GM12878 (cell line): Measurements from ENCODE around the gene AGK. TPM values are rescaled to one million over a fixed set of nuclear protein-coding genes. Genes with fewer than 3 reads are reported as not detected.

Experiments
- ATAC-seq: fragments of 200-7000 bp; cut with Tn5 transposase; 3 replicates; pipeline ENCODE4 v1.9.1; 2020; ENCODE audit warnings: mild to moderate bottlenecking, moderate library complexity
- BruUV-seq: library from RNA; stranded (reverse); fragments of 400-500 nt; replicated peaks from 2 replicates; lab custom pipeline; 2021; lab: Mats Ljungman, UMichigan
- CTCF ChIA-PET: fragments of 300-600 bp; sonication (Branson Sonifier 250); formaldehyde crosslinking; extraction: SDS; loops from one replicate; lab custom pipeline; 2021; ENCODE audit warnings: inconsistent platforms; lab: Yijun Ruan, JAX
- POLR2A ChIA-PET: fragments of 350-600 bp; formaldehyde crosslinking; extraction: SDS; loops from one replicate; lab custom pipeline; 2021; ENCODE audit warnings: inconsistent platforms; lab: Charles Lee
- RAD21 ChIA-PET: fragments of 300-600 bp; sonication (Branson Sonifier 250); formaldehyde crosslinking; loops from one replicate; lab custom pipeline; 2023; ENCODE audit warnings: antibody characterized with exemption; ENCODE audit not compliant: unreplicated experiment; lab: Charles Lee
- SMC1A ChIA-PET: fragments of 300-600 bp; sonication (Branson Sonifier 250); formaldehyde crosslinking; loops from one replicate; lab custom pipeline; 2023; ENCODE audit not compliant: unreplicated experiment, uncharacterized antibody; lab: Charles Lee
- DNase-seq: peaks from one replicate; pipeline ENCODE4 v3.0.0-alpha.2; 2011; ENCODE audit warnings: low read depth, low spot score
- FAIRE-seq: peaks from 3 replicates; lab custom pipeline; 2011; peaks lifted over from hg19 to GRCh38; lab: Jason Lieb, UNC
- H2AFZ ChIP-seq: 2 replicates; pipeline ENCODE4 v1.6.0; 2011; ENCODE audit warnings: low read depth, low read length, control low read depth; ENCODE audit not compliant: control insufficient read depth
- H3K27ac ChIP-seq: 2 replicates; pipeline ENCODE4 v1.5.1; 2011; ENCODE audit warnings: control low read depth; ENCODE audit not compliant: control insufficient read depth, insufficient read depth
- H3K27me3 ChIP-seq, 2 experiments: replicated peaks in 1 of 2; 2 replicates each; pipeline versions ENCODE4 v1.6.0 to v1.6.1; 2011; ENCODE audit warnings: low read length in 1 of 2; ENCODE audit not compliant: control insufficient read depth in 2 of 2, insufficient read depth in 2 of 2
- H3K36me3 ChIP-seq, 2 experiments: 2 replicates each; pipeline ENCODE4 v1.5.1; 2011; ENCODE audit warnings: low read length in 1 of 2; ENCODE audit not compliant: control insufficient read depth in 2 of 2, insufficient read depth in 2 of 2
- H3K4me1 ChIP-seq: 2 replicates; pipeline ENCODE4 v1.6.1; 2011; ENCODE audit warnings: mild to moderate bottlenecking, low read length, moderate library complexity, mixed read lengths; ENCODE audit not compliant: control insufficient read depth, insufficient read depth
- H3K4me2 ChIP-seq: 2 replicates; pipeline ENCODE4 v1.6.0; 2011; ENCODE audit warnings: control low read depth; ENCODE audit not compliant: control insufficient read depth, insufficient read depth
- H3K4me3 ChIP-seq: fragments of 200-600 bp; sonication (generic); 2 replicates; pipeline ENCODE4 v1.5.1; 2016
- H3K79me2 ChIP-seq: 2 replicates; pipeline ENCODE4 v1.6.0; 2011; ENCODE audit warnings: low read length; ENCODE audit not compliant: control insufficient read depth, insufficient read depth
- H3K9ac ChIP-seq: 2 replicates; pipeline ENCODE4 v1.8.0; 2011; ENCODE audit warnings: low read length, control low read depth, mixed read lengths; ENCODE audit not compliant: control insufficient read depth, insufficient read depth
- H3K9me3 ChIP-seq: replicated peaks from 3 replicates; pipeline ENCODE4 v1.5.1; 2011; ENCODE audit warnings: mild to moderate bottlenecking, low read length; ENCODE audit not compliant: control insufficient read depth, insufficient read depth
- H4K20me1 ChIP-seq: 2 replicates; pipeline ENCODE4 v1.6.0; 2011; ENCODE audit not compliant: control insufficient read depth, insufficient read depth
- BRCA1 ChIP-seq: IDR thresholded peaks from 2 replicates; pipeline ENCODE4 v1.6.1; 2011; ENCODE audit warnings: low read depth, low read length, improper control_type of control experiment
- CBFB ChIP-seq: IDR thresholded peaks from 2 replicates; pipeline ENCODE4 v1.6.1; 2016; ENCODE audit warnings: antibody characterized with exemption, low read depth
- EED ChIP-seq: sonication (generic); IDR thresholded peaks from 2 replicates; pipeline ENCODE4 v1.6.1; 2016; ENCODE audit warnings: antibody characterized with exemption, low read depth
- ESRRA ChIP-seq: IDR thresholded peaks from 2 replicates; pipeline ENCODE4 v1.6.1; 2012; ENCODE audit warnings: mild to moderate bottlenecking, low read length, improper control_type of control experiment
- HDGF ChIP-seq: fragments of 450-650 bp; IDR thresholded peaks from 2 replicates; pipeline ENCODE4 v1.6.1; 2016; ENCODE audit warnings: antibody characterized with exemption
- KDM1A ChIP-seq: fragments of 200-600 bp; sonication (generic); IDR thresholded peaks from 2 replicates; pipeline ENCODE4 v1.6.1; 2016; ENCODE audit warnings: borderline replicate concordance
- NFIC ChIP-seq: IDR thresholded peaks from 2 replicates; pipeline ENCODE4 v1.6.1; 2012; ENCODE audit warnings: low read depth, mild to moderate bottlenecking, inconsistent platforms, low read length, moderate library complexity
- NR2F1 ChIP-seq: fragments of 450-650 bp; conservative IDR thresholded peaks from 2 replicates; pipeline ENCODE4 v1.6.1; 2017; ENCODE audit warnings: mild to moderate bottlenecking
- NRF1 ChIP-seq: conservative IDR thresholded peaks from 2 replicates; pipeline ENCODE4 v1.6.1; 2011; ENCODE audit warnings: mild to moderate bottlenecking, low read depth, low read length, improper control_type of control experiment
- RUNX3 ChIP-seq: IDR thresholded peaks from 2 replicates; pipeline ENCODE4 v1.6.1; 2012; ENCODE audit warnings: low read length, inconsistent platforms
- SREBF1 ChIP-seq: IDR thresholded peaks from 2 replicates; pipeline ENCODE4 v1.6.1; 2012; ENCODE audit warnings: mild to moderate bottlenecking, low read length
- TARDBP ChIP-seq: IDR thresholded peaks from 2 replicates; pipeline ENCODE4 v1.6.1; 2016; ENCODE audit warnings: borderline replicate concordance
- YBX1 ChIP-seq: fragments of 450-650 bp; IDR thresholded peaks from 2 replicates; pipeline ENCODE4 v1.6.1; 2016; ENCODE audit warnings: antibody characterized with exemption
- YY1 ChIP-seq: IDR thresholded peaks from 2 replicates; pipeline ENCODE4 v1.6.1; 2011; ENCODE audit warnings: low read depth, mild to moderate bottlenecking, low read length
- ZNF24 ChIP-seq: fragments of 450-650 bp; IDR thresholded peaks from 2 replicates; pipeline ENCODE4 v1.6.1; 2017; ENCODE audit warnings: antibody characterized with exemption, mild to moderate bottlenecking
- ZNF622 ChIP-seq: fragments of 450-650 bp; IDR thresholded peaks from 2 replicates; pipeline ENCODE4 v1.6.1; 2017; ENCODE audit warnings: mild to moderate bottlenecking, inconsistent platforms
- WGBS: methylation state at CpG from one replicate; pipeline ENCODE4 v1.1.6; 2016; ENCODE audit warnings: low lambda C conversion rate; ENCODE audit not compliant: insufficient replicate concordance, insufficient coverage; ENCODE audit errors: missing lambda C conversion rate; 5-methylcytosine and 5-hydroxymethylcytosine counted together
- in situ Hi-C: fragments of 300-500 bp; cut with MboI; formaldehyde crosslinking; loops from 9 replicates; pipeline ENCODE4 v1.14.3; 2018; ENCODE audit warnings: mixed read lengths
- intact Hi-C: fragments of 100-400 bp; cut with micrococcal nuclease; formaldehyde crosslinking; loops from one replicate; pipeline ENCODE4 v1.14.2; 2022; ENCODE audit not compliant: unreplicated experiment
- polyA plus RNA-seq, 11 experiments: library from polyadenylated mRNA; depleted of rRNA in 4 of 11; unstranded in 6 of 11; stranded (reverse) in 5 of 11; fragments of >200 nt; fragmentation: Nextera tagmentation in 4 of 11; fragmentation: Illumina TruSeq in 1 of 11; extraction: Ambion mirVana in 4 of 11; extraction: Trizol in 1 of 11; gene quantifications; 1 replicate in 1 of 11; 2 replicates in 10 of 11; pipeline versions ENCODE4 v1.2.1 to v1.2.3, GENCODE V29; 2011 to 2016; ENCODE audit warnings: inconsistent platforms in 2 of 11, missing spikeins in 2 of 11, low read depth in 1 of 11
- total RNA-seq, 4 experiments: library from RNA; depleted of rRNA in 3 of 4; stranded (reverse); fragments of >200 nt in 3 of 4; fragmentation: Illumina TruSeq in 1 of 4; extraction: Trizol in 1 of 4; gene quantifications; 2 replicates each; pipeline versions ENCODE4 v1.2.1 to v1.2.3, GENCODE V29; 2013 to 2021
- TF ChIP-seq, protein P1 (sequence below): IDR thresholded peaks from 2 replicates; pipeline ENCODE4 v1.6.1; 2012; ENCODE audit warnings: low read depth, low read length, improper control_type of control experiment
- TF ChIP-seq, protein P2 (sequence below): fragments of 150-350 bp; IDR thresholded peaks from 2 replicates; pipeline ENCODE4 v1.6.1; 2014; ENCODE audit warnings: mild to moderate bottlenecking, low read depth, low read length
- TF ChIP-seq, protein P3 (sequence below): fragments of 450-650 bp; IDR thresholded peaks from 2 replicates; pipeline ENCODE4 v1.6.1; 2017; ENCODE audit warnings: low read depth, mild to moderate bottlenecking, moderate library complexity
- TF ChIP-seq, protein P4 (sequence below): fragments of 450-650 bp; IDR thresholded peaks from 2 replicates; pipeline ENCODE4 v1.6.1; 2017; ENCODE audit warnings: mild to moderate bottlenecking, low read depth, inconsistent platforms; ENCODE audit not compliant: poor library complexity, severe bottlenecking

AGK gene
- total and polyA plus RNA-seq, 10 of the 15 experiments (the other 5 are each of a cell fraction or from before 2014, with no cell fraction given), result 32.5 to 85.6 (median 47.8) TPM

DNA sequence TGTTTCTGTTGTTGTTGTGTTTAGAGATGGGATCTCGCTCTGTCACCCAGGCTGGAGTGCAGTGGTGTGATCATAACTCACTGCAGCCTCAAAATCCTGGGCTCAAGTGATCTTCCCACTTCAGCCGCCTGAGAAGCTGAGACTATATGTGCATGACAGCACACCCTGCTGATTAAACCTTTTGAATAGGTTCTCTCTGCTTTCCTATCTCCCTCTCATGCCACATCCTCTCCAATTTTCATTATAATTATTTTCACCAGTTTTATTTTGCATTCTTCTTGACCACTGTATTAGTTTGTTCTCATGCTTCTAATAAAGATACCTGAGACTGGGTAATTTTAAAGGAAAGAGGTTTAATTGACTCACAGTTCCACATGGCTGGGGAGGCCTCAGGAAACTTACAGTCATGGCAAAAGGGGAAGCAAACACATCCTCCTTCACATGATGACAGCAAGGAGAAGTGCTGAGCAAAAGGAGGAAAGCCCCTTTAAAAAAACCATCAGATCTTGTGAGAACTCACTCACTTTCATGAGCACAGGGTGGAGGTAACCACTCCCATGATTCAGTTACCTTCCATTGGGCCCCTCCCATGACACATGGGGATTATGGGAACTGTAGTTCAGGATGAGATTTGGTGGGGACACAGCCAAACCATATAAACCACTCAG lies 12.9 kb downstream of the AGK start:
- 53% methylated on average over 2 of the region's 2 CpGs for WGBS
- CTCF ChIA-PET, result no interaction called here
- peak; percentile 37; the same call in 1 of the 2 replicates for TF ChIP-seq RUNX3
- TF ChIP-seq, protein P1, sequence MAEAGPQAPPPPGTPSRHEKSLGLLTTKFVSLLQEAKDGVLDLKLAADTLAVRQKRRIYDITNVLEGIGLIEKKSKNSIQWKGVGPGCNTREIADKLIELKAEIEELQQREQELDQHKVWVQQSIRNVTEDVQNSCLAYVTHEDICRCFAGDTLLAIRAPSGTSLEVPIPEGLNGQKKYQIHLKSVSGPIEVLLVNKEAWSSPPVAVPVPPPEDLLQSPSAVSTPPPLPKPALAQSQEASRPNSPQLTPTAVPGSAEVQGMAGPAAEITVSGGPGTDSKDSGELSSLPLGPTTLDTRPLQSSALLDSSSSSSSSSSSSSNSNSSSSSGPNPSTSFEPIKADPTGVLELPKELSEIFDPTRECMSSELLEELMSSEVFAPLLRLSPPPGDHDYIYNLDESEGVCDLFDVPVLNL, result no peak
- no peak for TF ChIP-seq SREBF1
- TF ChIP-seq HDGF, result no peak
- no peak for TF ChIP-seq ESRRA
- TF ChIP-seq YBX1, result no peak
- 0 out of 2 replicates have a peak, but pooled peaks have one; percentile 17 for TF ChIP-seq EED
- no peak for TF ChIP-seq NR2F1
- TF ChIP-seq ZNF622, result no peak
- TF ChIP-seq, protein P2, sequence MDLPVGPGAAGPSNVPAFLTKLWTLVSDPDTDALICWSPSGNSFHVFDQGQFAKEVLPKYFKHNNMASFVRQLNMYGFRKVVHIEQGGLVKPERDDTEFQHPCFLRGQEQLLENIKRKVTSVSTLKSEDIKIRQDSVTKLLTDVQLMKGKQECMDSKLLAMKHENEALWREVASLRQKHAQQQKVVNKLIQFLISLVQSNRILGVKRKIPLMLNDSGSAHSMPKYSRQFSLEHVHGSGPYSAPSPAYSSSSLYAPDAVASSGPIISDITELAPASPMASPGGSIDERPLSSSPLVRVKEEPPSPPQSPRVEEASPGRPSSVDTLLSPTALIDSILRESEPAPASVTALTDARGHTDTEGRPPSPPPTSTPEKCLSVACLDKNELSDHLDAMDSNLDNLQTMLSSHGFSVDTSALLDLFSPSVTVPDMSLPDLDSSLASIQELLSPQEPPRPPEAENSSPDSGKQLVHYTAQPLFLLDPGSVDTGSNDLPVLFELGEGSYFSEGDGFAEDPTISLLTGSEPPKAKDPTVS, result no peak
- TF ChIP-seq NFIC, result peak; percentile 46; the same call in 1 of the 2 replicates
- TF ChIP-seq, protein P3, sequence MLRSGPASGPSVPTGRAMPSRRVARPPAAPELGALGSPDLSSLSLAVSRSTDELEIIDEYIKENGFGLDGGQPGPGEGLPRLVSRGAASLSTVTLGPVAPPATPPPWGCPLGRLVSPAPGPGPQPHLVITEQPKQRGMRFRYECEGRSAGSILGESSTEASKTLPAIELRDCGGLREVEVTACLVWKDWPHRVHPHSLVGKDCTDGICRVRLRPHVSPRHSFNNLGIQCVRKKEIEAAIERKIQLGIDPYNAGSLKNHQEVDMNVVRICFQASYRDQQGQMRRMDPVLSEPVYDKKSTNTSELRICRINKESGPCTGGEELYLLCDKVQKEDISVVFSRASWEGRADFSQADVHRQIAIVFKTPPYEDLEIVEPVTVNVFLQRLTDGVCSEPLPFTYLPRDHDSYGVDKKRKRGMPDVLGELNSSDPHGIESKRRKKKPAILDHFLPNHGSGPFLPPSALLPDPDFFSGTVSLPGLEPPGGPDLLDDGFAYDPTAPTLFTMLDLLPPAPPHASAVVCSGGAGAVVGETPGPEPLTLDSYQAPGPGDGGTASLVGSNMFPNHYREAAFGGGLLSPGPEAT, result peak; percentile 65
- TF ChIP-seq YY1, result peak; percentile 40; the same call in 1 of the 2 replicates
- no peak for TF ChIP-seq ZNF24
- TF ChIP-seq NRF1, result no peak
- TF ChIP-seq CBFB, result no peak
- no peak for TF ChIP-seq BRCA1
- TF ChIP-seq, protein P4, sequence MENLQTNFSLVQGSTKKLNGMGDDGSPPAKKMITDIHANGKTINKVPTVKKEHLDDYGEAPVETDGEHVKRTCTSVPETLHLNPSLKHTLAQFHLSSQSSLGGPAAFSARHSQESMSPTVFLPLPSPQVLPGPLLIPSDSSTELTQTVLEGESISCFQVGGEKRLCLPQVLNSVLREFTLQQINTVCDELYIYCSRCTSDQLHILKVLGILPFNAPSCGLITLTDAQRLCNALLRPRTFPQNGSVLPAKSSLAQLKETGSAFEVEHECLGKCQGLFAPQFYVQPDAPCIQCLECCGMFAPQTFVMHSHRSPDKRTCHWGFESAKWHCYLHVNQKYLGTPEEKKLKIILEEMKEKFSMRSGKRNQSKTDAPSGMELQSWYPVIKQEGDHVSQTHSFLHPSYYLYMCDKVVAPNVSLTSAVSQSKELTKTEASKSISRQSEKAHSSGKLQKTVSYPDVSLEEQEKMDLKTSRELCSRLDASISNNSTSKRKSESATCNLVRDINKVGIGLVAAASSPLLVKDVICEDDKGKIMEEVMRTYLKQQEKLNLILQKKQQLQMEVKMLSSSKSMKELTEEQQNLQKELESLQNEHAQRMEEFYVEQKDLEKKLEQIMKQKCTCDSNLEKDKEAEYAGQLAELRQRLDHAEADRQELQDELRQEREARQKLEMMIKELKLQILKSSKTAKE, result peak; percentile 83
- no peak for TF ChIP-seq TARDBP
- no peak for TF ChIP-seq KDM1A

More for the DNA sequence above, 12.9 kb downstream of the AGK start:
- no peak overlapping the region for H3K9ac ChIP-seq
- H3K27me3 ChIP-seq, result no peaks in the 10 kb centered on the region
- POLR2A ChIA-PET, result no interaction called here
- in situ Hi-C loops (loop anchor here (10.0 kb wide), 1 partner anchor 1241 kb away; no protein-coding TSS in a partner anchor), intact Hi-C loops (no loop called here)
- H3K36me3 ChIP-seq, result peaks cover 3 to 18% of the 10 kb centered on the region in 2 experiments
- no peak for FAIRE-seq
- DNase-seq, result peak; percentile 60
- no peak overlapping the region for H2AFZ ChIP-seq
- RAD21 ChIA-PET, result no interaction called here
- peak overlapping the region; percentile 45 for H3K27ac ChIP-seq
- H3K4me1 ChIP-seq, result peaks cover 8% of the 10 kb centered on the region
- BruUV-seq, result no TSS peak
- SMC1A ChIA-PET, result no interaction called here
- H3K4me2 ChIP-seq, result no peak overlapping the region
- H3K9me3 ChIP-seq, result peaks cover 39% of the 10 kb centered on the region
- H3K79me2 ChIP-seq, result peaks cover 4% of the 10 kb centered on the region
- no peaks in the 10 kb centered on the region for H4K20me1 ChIP-seq
- H3K4me3 ChIP-seq, result no peak overlapping the region
- ATAC-seq, result peak; percentile 94
